Measurements from ENCODE around the gene E2F4. TPM values are rescaled to one million over a fixed set of nuclear protein-coding genes. Genes with fewer than 3 reads are reported as not detected.
A peak's percentile ranks its signal among the peaks of the same experiment; 100 is the strongest.

The E2F4 gene
- total and polyA plus RNA-seq, 2 of the 13 experiments (the other 11 are each of a cell fraction or from before 2014, with no cell fraction given): 84.8 to 91.2 TPM

- TF ChIP-seq PRDM10 (CRISPR knock-in tag; IDR thresholded peaks at IDR 0.05; ENCODE audit: low read depth): no peak
- no peak for TF ChIP-seq ZNF75D (CRISPR knock-in tag; IDR thresholded peaks at IDR 0.05; ENCODE audit: borderline replicate concordance)
- no peak for TF ChIP-seq PRMT3 (CRISPR knock-in tag; IDR thresholded peaks at IDR 0.05; ENCODE audit: borderline replicate concordance, low read depth)
- peak; percentile 75 for TF ChIP-seq NFYB (CRISPR knock-in tag; IDR thresholded peaks at IDR 0.05)
- TF ChIP-seq NR3C1 (CRISPR knock-in tag; IDR thresholded peaks at IDR 0.05): no peak
- 0 out of 2 replicates have a peak, but pooled peaks have one; percentile 45 for TF ChIP-seq ATF6 (CRISPR knock-in tag; conservative IDR thresholded peaks at IDR 0.05)
- TF ChIP-seq KDM3A (CRISPR knock-in tag; IDR thresholded peaks at IDR 0.05; ENCODE audit: low read depth): peak; percentile 89; the same call in 1 of the 2 replicates
- no peak for TF ChIP-seq HNRNPUL1 (IDR thresholded peaks at IDR 0.05; ENCODE audit: low read depth, low read length)
- TF ChIP-seq JUN (CRISPR knock-in tag; IDR thresholded peaks at IDR 0.05): no peak
- TF ChIP-seq TRIM22 (IDR thresholded peaks at IDR 0.05): no peak
- TF ChIP-seq SIX4 (CRISPR knock-in tag; IDR thresholded peaks at IDR 0.05): 0 out of 2 replicates have a peak, but pooled peaks have one; percentile 17
- TF ChIP-seq CEBPB (IDR thresholded peaks at IDR 0.05; ENCODE audit: borderline replicate concordance, low read depth, low read length): no peak
- peak; percentile 92 for TF ChIP-seq HMGXB3 (CRISPR knock-in tag; IDR thresholded peaks at IDR 0.05; ENCODE audit: borderline replicate concordance)
- no peak for TF ChIP-seq STAT5B (CRISPR knock-in tag; IDR thresholded peaks at IDR 0.05)
- TF ChIP-seq ZBTB38 (CRISPR knock-in tag; IDR thresholded peaks at IDR 0.05): no peak
These were observed 55.5 kb downstream of the E2F4 start, which contains the start of gene FHOD1 (continued) for GRCh38 chr16:67247192-67248072.
